Sigmoid colon (tissue), 7 donors: Measurements from ENCODE around the gene C11orf54. TPM values are rescaled to one million over a fixed set of nuclear protein-coding genes. Genes with fewer than 3 reads are reported as not detected.

ENCODE experiments used
- DNase-seq: peaks from one replicate; pipeline ENCODE4 v3.0.0-alpha.2; 2019
- H3K27ac ChIP-seq, 4 donors: fragments of 200-600 bp; sonication (generic); one replicate each; pipeline ENCODE4 v1.5.1; 2016 to 2019; ENCODE audit warnings: mild to moderate bottlenecking in 1 of 4
- H3K27me3 ChIP-seq, 3 donors: fragments of 200-600 bp; sonication (generic); one replicate each; pipeline ENCODE4 v1.5.1; 2019; ENCODE audit warnings: mild to moderate bottlenecking in 1 of 3
- H3K36me3 ChIP-seq, 4 donors: fragments of 200-600 bp; sonication (generic); one replicate each; pipeline ENCODE4 v1.5.1; 2016 to 2019
- H3K4me1 ChIP-seq, 4 donors: fragments of 200-600 bp; sonication (generic); one replicate each; pipeline ENCODE4 v1.5.1; 2017 to 2019
- H3K4me3 ChIP-seq, 4 donors: fragments of 200-600 bp; sonication (generic); one replicate each; pipeline ENCODE4 v1.5.1; 2017 to 2019; ENCODE audit warnings: mild to moderate bottlenecking in 2 of 4, moderate library complexity in 1 of 4
- H3K9me3 ChIP-seq, 4 donors: fragments of 200-600 bp in 3 of 4; sonication (generic) in 3 of 4; one replicate each; pipeline versions ENCODE4 v1.5.1 to v1.6.1; 2013 to 2019
- CTCF ChIP-seq, 4 experiments: fragments of 450-650 bp in 3 of 4; fragments of 200-600 bp in 1 of 4; IDR thresholded peaks; one replicate each; pipeline ENCODE4 v1.5.1; 2016 to 2019; ENCODE audit warnings: antibody characterized with exemption in 4 of 4, mild to moderate bottlenecking in 3 of 4, moderate library complexity in 2 of 4
- EP300 ChIP-seq, 4 donors: sonication (generic); formaldehyde crosslinking; IDR thresholded peaks; one replicate each; pipeline ENCODE4 v1.6.1; 2017; ENCODE audit warnings: antibody characterized with exemption in 4 of 4
- POLR2A ChIP-seq, 2 donors: fragments of 450-650 bp; IDR thresholded peaks; one replicate each; pipeline ENCODE4 v1.6.1; 2016; ENCODE audit warnings: antibody characterized with exemption in 2 of 2, mild to moderate bottlenecking in 2 of 2, moderate library complexity in 2 of 2
- POLR2AphosphoS5 ChIP-seq, 4 donors: sonication (generic); formaldehyde crosslinking; IDR thresholded peaks; one replicate each; pipeline ENCODE4 v1.6.1; 2017; ENCODE audit warnings: antibody characterized with exemption in 4 of 4
- whole genome bisulfite sequencing, 2 donors: extraction: QIAGEN DNeasy Blood & Tissue Kit; methylation state at CpG; one replicate each; pipeline ENCODE4 v1.1.7; 2013; 5-methylcytosine and 5-hydroxymethylcytosine counted together
- intact Hi-C: fragments of 100-400 bp; cut with DNase I; formaldehyde crosslinking; loops from one replicate; pipeline ENCODE4 v1.15.1; 2023
- polyA plus RNA-seq, 3 donors: library from polyadenylated mRNA; stranded (reverse); fragments of 200-250 nt; gene quantifications; one replicate each; pipeline ENCODE4 v1.2.3, GENCODE V29; 2013
- total RNA-seq, 4 donors: library from RNA; depleted of rRNA; stranded (reverse); fragments of >200 nt; gene quantifications; one replicate each; pipeline ENCODE4 v1.1.0, GENCODE V29; 2016
- donor health status: healthy with polysubstance abuse.
- donor health status: Bipolar disorder and iron deficiency.
- donor health status: healthy.

C11orf54 gene
- total and polyA plus RNA-seq, 7 donors, result 23.7 to 82.8 (median 43.8) TPM

GRCh38 chr11:93700830-93701229 is 40.6 kb upstream of the C11orf54 start:
- H3K36me3 ChIP-seq, result peaks cover 10 to 91% (median 22%) of the 10 kb centered on the region in 4 donors
- intact Hi-C loops, result no loop called here
- no peak overlapping the region for H3K4me3 ChIP-seq
- TF ChIP-seq POLR2AphosphoS5 (IDR thresholded peaks at IDR 0.05), result no peak
- no peak for TF ChIP-seq POLR2A (IDR thresholded peaks at IDR 0.05)
- TF ChIP-seq CTCF (IDR thresholded peaks at IDR 0.05), result no peak
- H3K4me1 ChIP-seq, result peaks cover 0 to 3% (median 0%) of the 10 kb centered on the region in 4 donors
- H3K27ac ChIP-seq, result no peak overlapping the region
- DNase-seq, result no peak
- WGBS, 2 donors, result 95 to 97% methylated on average over 3 of the region's 3 CpGs
- no peaks in the 10 kb centered on the region for H3K9me3 ChIP-seq
- no peaks in the 10 kb centered on the region for H3K27me3 ChIP-seq

GRCh38 chr11:93704237-93704636 is 37.2 kb upstream of the C11orf54 start:
- H3K27ac ChIP-seq, result no peak overlapping the region
- intact Hi-C loops, result no loop called here
- H3K4me3 ChIP-seq, result no peak overlapping the region
- H3K27me3 ChIP-seq, result no peaks in the 10 kb centered on the region
- peaks cover 0 to 3% (median 0%) of the 10 kb centered on the region in 4 donors for H3K4me1 ChIP-seq
- peaks cover 0 to 2% (median 0%) of the 10 kb centered on the region in 4 donors for H3K9me3 ChIP-seq
- WGBS, 2 donors, result 97 to 98% methylated on average over 2 of the region's 2 CpGs
- peaks cover 0 to 90% (median 14%) of the 10 kb centered on the region in 4 donors for H3K36me3 ChIP-seq
- no peak for DNase-seq
- TF ChIP-seq CTCF (IDR thresholded peaks at IDR 0.05) (no peak), POLR2AphosphoS5 (IDR thresholded peaks at IDR 0.05) (no peak)

GRCh38 chr11:93710239-93710638 is 31.2 kb upstream of the C11orf54 start:
- H3K9me3 ChIP-seq, result peaks cover 0 to 9% (median 2%) of the 10 kb centered on the region in 4 donors
- DNase-seq, result no peak
- intact Hi-C loops, result no loop called here
- 95% methylated on average over 1 of the region's 1 CpG for whole genome bisulfite sequencing, 2 donors
- no peak overlapping the region for H3K4me3 ChIP-seq
- H3K36me3 ChIP-seq, result peaks cover 1 to 62% (median 20%) of the 10 kb centered on the region in 4 donors
- H3K27ac ChIP-seq, result no peak overlapping the region
- no peaks in the 10 kb centered on the region for H3K27me3 ChIP-seq
- no peak for TF ChIP-seq POLR2AphosphoS5 (IDR thresholded peaks at IDR 0.05)
- no peak for TF ChIP-seq CTCF (IDR thresholded peaks at IDR 0.05)
- TF ChIP-seq POLR2A (IDR thresholded peaks at IDR 0.05), result no peak
- no peak for TF ChIP-seq EP300 (IDR thresholded peaks at IDR 0.05)
- H3K4me1 ChIP-seq, result no peaks in the 10 kb centered on the region

- H3K36me3 ChIP-seq, result peaks cover 3 to 56% (median 14%) of the 10 kb centered on the region in 4 donors
- H3K27me3 ChIP-seq, result no peaks in the 10 kb centered on the region
- TF ChIP-seq CTCF (IDR thresholded peaks at IDR 0.05), result no peak
- TF ChIP-seq EP300 (IDR thresholded peaks at IDR 0.05), result no peak
- no peak for TF ChIP-seq POLR2AphosphoS5 (IDR thresholded peaks at IDR 0.05)
- no peak for TF ChIP-seq POLR2A (IDR thresholded peaks at IDR 0.05)
- DNase-seq, result no peak
- no peak overlapping the region for H3K4me3 ChIP-seq
- intact Hi-C loops, result no loop called here
- peaks cover 0 to 9% (median 2%) of the 10 kb centered on the region in 4 donors for H3K9me3 ChIP-seq
- no peak overlapping the region for H3K27ac ChIP-seq
- no peaks in the 10 kb centered on the region for H3K4me1 ChIP-seq
These were observed 28.8 kb upstream of the C11orf54 start for GRCh38 chr11:93712678-93713077.

GRCh38 chr11:93715797-93716396 is 25.6 kb upstream of the C11orf54 start:
- peaks cover 3 to 38% (median 5%) of the 10 kb centered on the region in 4 donors for H3K36me3 ChIP-seq
- no peak for TF ChIP-seq EP300 (IDR thresholded peaks at IDR 0.05)
- no peak for TF ChIP-seq CTCF (IDR thresholded peaks at IDR 0.05)
- no peak for TF ChIP-seq POLR2AphosphoS5 (IDR thresholded peaks at IDR 0.05)
- no peak for TF ChIP-seq POLR2A (IDR thresholded peaks at IDR 0.05)
- WGBS, 2 donors, result 89 to 98% methylated on average over 4 of the region's 4 CpGs
- H3K4me1 ChIP-seq, result no peaks in the 10 kb centered on the region
- H3K9me3 ChIP-seq, result no peaks in the 10 kb centered on the region
- H3K4me3 ChIP-seq, result no peak overlapping the region
- no peak for DNase-seq
- no peak overlapping the region for H3K27ac ChIP-seq
- intact Hi-C loops, result no loop called here
- no peaks in the 10 kb centered on the region for H3K27me3 ChIP-seq
